Measurements from ENCODE around the gene NCAPD2.

Gene NCAPD2

GRCh38 chr12:6532051-6532926, 38.4 kb downstream of the NCAPD2 start:
- H3K4me3 ChIP-seq (ENCODE audit: control insufficient read depth, low read depth, low read length), result peak overlapping the region; percentile 99
- DNase-seq (ENCODE audit: low read depth), result peak; percentile 92
- no peak for TF ChIP-seq CTCF (IDR thresholded peaks at IDR 0.05; ENCODE audit: control insufficient read depth, insufficient read depth, low read depth, low read length, missing control alignments)

GRCh38 chr12:6532927-6533652, 39.2 kb downstream of the NCAPD2 start:
- DNase-seq (ENCODE audit: low read depth), result no peak
- H3K4me3 ChIP-seq (ENCODE audit: control insufficient read depth, low read depth, low read length), result peak overlapping the region; percentile 99
- TF ChIP-seq CTCF (IDR thresholded peaks at IDR 0.05; ENCODE audit: control insufficient read depth, insufficient read depth, low read depth, low read length, missing control alignments), result no peak

DNA sequence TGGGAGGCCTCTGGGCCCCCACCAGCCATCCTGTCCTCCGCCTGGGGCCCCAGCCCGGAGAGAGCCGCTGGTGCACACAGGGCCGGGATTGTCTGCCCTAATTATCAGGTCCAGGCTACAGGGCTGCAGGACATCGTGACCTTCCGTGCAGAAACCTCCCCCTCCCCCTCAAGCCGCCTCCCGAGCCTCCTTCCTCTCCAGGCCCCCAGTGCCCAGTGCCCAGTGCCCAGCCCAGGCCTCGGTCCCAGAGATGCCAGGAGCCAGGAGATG, 39.7 kb downstream of the NCAPD2 start:
- no peak for TF ChIP-seq CTCF (IDR thresholded peaks at IDR 0.05; ENCODE audit: control insufficient read depth, insufficient read depth, low read depth, low read length, missing control alignments)

GRCh38 chr12:6533923-6534694, 40.2 kb downstream of the NCAPD2 start, which contains the start of gene GAPDH:
GAPDH (plus strand) TSS chr12:6534517; CDS start chr12:6534833, 316 bp downstream.
- TF ChIP-seq CTCF (IDR thresholded peaks at IDR 0.05; ENCODE audit: control insufficient read depth, insufficient read depth, low read depth, low read length, missing control alignments), result no peak
- DNase-seq (ENCODE audit: low read depth), result peak; percentile 92
- H3K4me3 ChIP-seq (ENCODE audit: control insufficient read depth, low read depth, low read length), result peak within 1 kb of the TSS; percentile 99

More for the DNA sequence above, 39.7 kb downstream of the NCAPD2 start:
- H3K4me3 ChIP-seq (ENCODE audit: control insufficient read depth, low read depth, low read length), result peak overlapping the region; percentile 99
- no peak for DNase-seq (ENCODE audit: low read depth)

DNA sequence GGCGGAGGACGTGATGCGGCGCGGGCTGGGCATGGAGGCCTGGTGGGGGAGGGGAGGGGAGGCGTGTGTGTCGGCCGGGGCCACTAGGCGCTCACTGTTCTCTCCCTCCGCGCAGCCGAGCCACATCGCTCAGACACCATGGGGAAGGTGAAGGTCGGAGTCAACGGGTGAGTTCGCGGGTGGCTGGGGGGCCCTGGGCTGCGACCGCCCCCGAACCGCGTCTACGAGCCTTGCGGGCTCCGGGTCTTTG, 40.7 kb downstream of the NCAPD2 start:
- DNase-seq (ENCODE audit: low read depth), result no peak
- no peak for TF ChIP-seq CTCF (IDR thresholded peaks at IDR 0.05; ENCODE audit: control insufficient read depth, insufficient read depth, low read depth, low read length, missing control alignments)
- peak overlapping the region; percentile 99 for H3K4me3 ChIP-seq (ENCODE audit: control insufficient read depth, low read depth, low read length)

- peak overlapping the region; percentile 99 for H3K4me3 ChIP-seq (ENCODE audit: control insufficient read depth, low read depth, low read length)
- TF ChIP-seq CTCF (IDR thresholded peaks at IDR 0.05; ENCODE audit: control insufficient read depth, insufficient read depth, low read depth, low read length, missing control alignments), result no peak
- no peak for DNase-seq (ENCODE audit: low read depth)
Observed at GRCh38 chr12:6534945-6535696, 41.2 kb downstream of the NCAPD2 start.
